HG03045 (cell line): ENCODE results near the gene EZH2.

Experiments used
- ATAC-seq: cut with Tn5 transposase; IDR thresholded peaks from one replicate; pipeline ENCODE4 v1.9.1; 2021; ENCODE audit warnings: mild to moderate bottlenecking, moderate library complexity; ENCODE audit not compliant: unreplicated experiment

EZH2 gene

GRCh38 chr7:148772297-148773089 is 111.6 kb downstream of the EZH2 start:
- no peak for ATAC-seq

GRCh38 chr7:148770004-148770403 is 114.1 kb downstream of the EZH2 start:
- no peak for ATAC-seq

GRCh38 chr7:148763622-148764021 is 120.5 kb downstream of the EZH2 start:
- no peak for ATAC-seq

- no peak for ATAC-seq
Measured at GRCh38 chr7:148761499-148762278, 122.4 kb downstream of the EZH2 start.
